GM18519 (cell line): Measurements from ENCODE around the gene LYPD8.

Experiments
- ATAC-seq: cut with Tn5 transposase; IDR thresholded peaks from one replicate; pipeline ENCODE4 v1.9.1; 2021; ENCODE audit warnings: mild to moderate bottlenecking, moderate library complexity; ENCODE audit not compliant: unreplicated experiment, low FRiP score

LYPD8 gene

GRCh38 chr1:248703674-248704073 is 51.9 kb downstream of the LYPD8 start:
- no peak for ATAC-seq

GRCh38 chr1:248702714-248703113 is 52.8 kb downstream of the LYPD8 start, which contains the start of gene OR14I1:
OR14I1 (minus strand) TSS chr1:248702766.
- ATAC-seq = no peak

- ATAC-seq = no peak
Observed at GRCh38 chr1:248699099-248699498, 56.5 kb downstream of the LYPD8 start.

- ATAC-seq = no peak
Observed at GRCh38 chr1:248697907-248698306, 57.7 kb downstream of the LYPD8 start.

- ATAC-seq = no peak
Observed at GRCh38 chr1:248696774-248697173, 58.8 kb downstream of the LYPD8 start.

GRCh38 chr1:248696261-248696660 is 59.3 kb downstream of the LYPD8 start:
- ATAC-seq = no peak

GRCh38 chr1:248695451-248696132 is 60.0 kb downstream of the LYPD8 start:
- no peak for ATAC-seq

- ATAC-seq = no peak
Observed at GRCh38 chr1:248691567-248692155, 63.9 kb downstream of the LYPD8 start.
